ENCODE measurements around the gene THRB. TPM values are rescaled to one million over a fixed set of nuclear protein-coding genes. Genes with fewer than 3 reads are reported as not detected.
A peak's percentile ranks its signal among the peaks of the same experiment; 100 is the strongest.

THRB gene
- total and polyA plus RNA-seq, 12 donors = 3.8 to 32.8 (median 26.0) TPM

DNA sequence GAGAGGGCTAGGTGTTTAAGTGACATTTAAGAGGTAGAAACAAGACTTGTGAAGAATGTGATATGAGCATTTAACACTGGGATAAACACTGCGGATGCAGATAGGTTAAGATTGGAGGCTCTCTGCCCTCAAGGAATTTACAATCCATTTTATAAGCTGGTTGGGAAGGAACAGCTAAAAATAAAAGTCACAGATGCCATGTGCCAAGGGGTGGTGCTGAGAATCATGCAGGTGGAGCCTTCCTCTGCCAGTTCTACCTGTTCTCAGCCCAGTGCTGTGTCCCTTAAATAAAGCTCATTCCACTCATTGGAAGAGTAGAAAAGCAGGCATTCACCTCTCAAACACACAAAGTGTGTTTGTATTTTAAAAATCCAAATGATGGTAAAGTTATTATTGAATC is 261.9 kb downstream of the THRB start:
- 95 to 100% methylated on average over 1 of the region's 1 CpG for WGBS, 2 donors
- DNase-seq = no peak
- no peak for ATAC-seq

DNA sequence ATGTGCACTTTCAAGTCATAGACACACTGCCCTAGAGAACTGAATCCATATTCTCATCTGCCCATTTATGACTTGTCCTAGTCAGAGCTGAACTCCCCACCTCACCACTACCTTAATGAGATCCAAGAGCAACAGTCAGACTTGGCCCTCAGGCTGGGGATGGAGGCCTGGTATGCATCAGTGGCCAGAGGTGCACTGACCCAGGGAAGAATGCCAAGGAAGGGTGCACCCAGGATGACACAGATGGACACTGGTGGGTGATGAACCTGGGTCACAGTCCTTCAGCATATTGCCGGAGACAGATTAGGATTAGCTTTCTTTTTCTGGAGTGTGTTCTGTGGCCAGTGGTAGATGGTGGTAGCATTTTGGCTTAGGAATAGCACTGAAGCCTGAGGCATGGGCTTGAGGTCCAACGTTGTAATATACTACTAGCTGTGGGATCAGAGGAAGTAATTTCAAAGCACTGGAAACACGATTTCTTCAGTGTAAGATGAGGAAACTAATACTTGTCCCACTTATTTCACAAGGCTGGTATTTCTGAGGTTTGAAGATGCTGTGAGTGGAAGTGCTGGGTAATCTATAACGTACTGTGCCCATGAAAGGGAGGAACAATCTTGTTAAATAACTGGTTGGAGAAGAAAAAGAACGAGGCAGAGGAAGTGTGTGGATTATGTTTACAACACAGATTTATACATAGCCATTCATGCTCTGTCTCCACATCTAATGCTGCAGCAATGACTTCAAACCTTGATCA is 265.0 kb downstream of the THRB start:
- no peaks in the 10 kb centered on the region for H3K9me3 ChIP-seq
- no peak for DNase-seq
- H3K4me1 ChIP-seq = peaks cover 0 to 17% (median 8%) of the 10 kb centered on the region in 9 donors
- H3K27me3 ChIP-seq = no peaks in the 10 kb centered on the region
- H3K27ac ChIP-seq = no peak overlapping the region
- intact Hi-C loops (cut with DNase I) = loop anchor here in 7 of 10 donors (5.0 to 10.0 kb wide), 4 partner anchors 162 to 345 kb away; no protein-coding TSS in a partner anchor
- peaks cover 0 to 12% (median 0%) of the 10 kb centered on the region in 9 donors for H3K36me3 ChIP-seq
- WGBS, 2 donors = 81 to 86% methylated on average over 5 of the region's 5 CpGs
- H3K4me3 ChIP-seq = no peak overlapping the region
- ATAC-seq = no peak
- TF ChIP-seq, protein P1, sequence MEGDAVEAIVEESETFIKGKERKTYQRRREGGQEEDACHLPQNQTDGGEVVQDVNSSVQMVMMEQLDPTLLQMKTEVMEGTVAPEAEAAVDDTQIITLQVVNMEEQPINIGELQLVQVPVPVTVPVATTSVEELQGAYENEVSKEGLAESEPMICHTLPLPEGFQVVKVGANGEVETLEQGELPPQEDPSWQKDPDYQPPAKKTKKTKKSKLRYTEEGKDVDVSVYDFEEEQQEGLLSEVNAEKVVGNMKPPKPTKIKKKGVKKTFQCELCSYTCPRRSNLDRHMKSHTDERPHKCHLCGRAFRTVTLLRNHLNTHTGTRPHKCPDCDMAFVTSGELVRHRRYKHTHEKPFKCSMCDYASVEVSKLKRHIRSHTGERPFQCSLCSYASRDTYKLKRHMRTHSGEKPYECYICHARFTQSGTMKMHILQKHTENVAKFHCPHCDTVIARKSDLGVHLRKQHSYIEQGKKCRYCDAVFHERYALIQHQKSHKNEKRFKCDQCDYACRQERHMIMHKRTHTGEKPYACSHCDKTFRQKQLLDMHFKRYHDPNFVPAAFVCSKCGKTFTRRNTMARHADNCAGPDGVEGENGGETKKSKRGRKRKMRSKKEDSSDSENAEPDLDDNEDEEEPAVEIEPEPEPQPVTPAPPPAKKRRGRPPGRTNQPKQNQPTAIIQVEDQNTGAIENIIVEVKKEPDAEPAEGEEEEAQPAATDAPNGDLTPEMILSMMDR (IDR thresholded peaks at IDR 0.05) = no peak

More for the DNA sequence above, 261.9 kb downstream of the THRB start:
- Histone ChIP-seq H3K4me3 (no peak overlapping the region), H3K27ac (no peak overlapping the region), H3K27me3 (no peaks in the 10 kb centered on the region), H3K9me3 (no peaks in the 10 kb centered on the region), H3K4me1 (peaks cover 0 to 5% (median 0%) of the 10 kb centered on the region in 9 donors), H3K36me3 (peaks cover 0 to 8% (median 0%) of the 10 kb centered on the region in 9 donors)
- TF ChIP-seq, protein P1 (IDR thresholded peaks at IDR 0.05) = no peak
- intact Hi-C loops (cut with DNase I) = loop anchor here in 7 of 10 donors (5.0 to 10.0 kb wide), 4 partner anchors 165 to 348 kb away; no protein-coding TSS in a partner anchor

DNA sequence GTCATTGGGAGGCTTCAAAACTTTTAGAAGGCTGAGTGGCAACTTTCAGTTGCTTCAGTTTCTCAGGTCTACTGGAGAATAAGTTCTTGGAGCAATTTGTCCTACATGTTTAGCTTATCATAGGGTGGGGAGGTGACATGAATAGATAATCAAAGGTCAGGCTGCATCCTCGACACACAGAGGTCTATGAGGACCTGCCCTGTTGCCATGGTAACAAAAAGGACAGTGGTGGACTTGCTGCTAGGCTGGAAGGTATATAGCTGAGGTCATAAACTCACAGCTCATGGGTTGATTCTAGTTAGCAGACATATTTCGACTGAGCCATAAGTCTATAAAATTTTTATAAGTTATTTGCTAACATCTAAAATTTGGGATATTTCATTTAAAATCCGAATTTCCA is 267.0 kb downstream of the THRB start:
- 79 to 83% methylated on average over 3 of the region's 3 CpGs for WGBS, 2 donors
- H3K4me1 ChIP-seq = peaks cover 0 to 20% (median 12%) of the 10 kb centered on the region in 9 donors
- DNase-seq = no peak

DNA sequence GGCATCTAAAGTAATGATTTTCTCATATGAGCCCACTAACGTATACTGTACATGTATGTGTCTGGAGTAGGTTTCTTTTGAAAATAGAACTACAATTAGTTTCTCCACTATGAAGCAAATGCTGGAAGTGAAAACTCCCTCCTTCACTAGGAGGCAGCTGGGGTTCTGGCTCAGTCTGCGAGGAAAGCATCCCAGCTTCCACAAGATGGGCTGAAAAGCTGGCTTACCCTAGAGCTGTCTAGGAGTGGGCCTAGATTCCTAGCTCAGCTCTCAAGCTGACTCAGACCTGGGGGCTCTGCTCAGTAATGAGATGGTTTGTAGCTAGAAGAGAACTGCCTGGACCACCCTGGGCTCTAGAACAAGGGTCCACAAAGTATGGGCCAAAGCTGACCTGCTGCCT is 268.3 kb downstream of the THRB start:
- Histone ChIP-seq H3K27ac (peak overlapping the region in 2 of 10 donors; percentile 20 to 27), H3K9me3 (no peaks in the 10 kb centered on the region), H3K36me3 (peaks cover 0 to 12% (median 0%) of the 10 kb centered on the region in 9 donors), H3K4me1 (peaks cover 0 to 21% (median 12%) of the 10 kb centered on the region in 9 donors), H3K4me3 (no peak overlapping the region), H3K27me3 (no peaks in the 10 kb centered on the region)
- ATAC-seq (peak in 2 of 8 donors; percentile 35 to 45), DNase-seq (no peak)
- intact Hi-C loops (cut with DNase I) = no loop called here
- TF ChIP-seq, protein P1 (IDR thresholded peaks at IDR 0.05) = no peak
- 72 to 84% methylated on average over 2 of the region's 2 CpGs for WGBS, 2 donors

More for the DNA sequence above, 267.0 kb downstream of the THRB start:
- Histone ChIP-seq H3K27me3 (no peaks in the 10 kb centered on the region), H3K27ac (no peak overlapping the region), H3K36me3 (peaks cover 0 to 12% (median 0%) of the 10 kb centered on the region in 9 donors), H3K4me3 (no peak overlapping the region), H3K9me3 (no peaks in the 10 kb centered on the region)
- no peak for ATAC-seq
- TF ChIP-seq, protein P1 (IDR thresholded peaks at IDR 0.05) = no peak
- intact Hi-C loops (cut with DNase I) = no loop called here
